ENCODE results near the gene DUSP21. TPM values are rescaled to one million over a fixed set of nuclear protein-coding genes. Genes with fewer than 3 reads are reported as not detected.

The DUSP21 gene
- total and polyA plus RNA-seq, 8 donors: not detected

Other genes starting within 250 kb of the DUSP21 start
- gene KDM6A, start 29.2 kb downstream of the DUSP21 start, total RNA-seq: 10 to 100 TPM; 21.1 to 34.7 TPM
- 10 to 100 TPM; 43.5 to 75.0 (median 58.7) TPM for gene KDM6A, start 29.2 kb downstream of the DUSP21 start, polyA plus RNA-seq (ENCODE audit: insufficient read length in 6 of 6)

Measured in left lung (tissue), 8 donors.